ENCODE results near the gene USP17L30.
"Not testable (repeated sequence)": the region's sequence is repeated elsewhere in the genome, so short reads cannot be mapped to it uniquely, and the experiment has no call there.

Gene USP17L30

GRCh38 chr4:9362829-9363228, at the start of gene USP17L30:
Gene USP17L30, plus strand, starts transcription at chr4:9363129. Its CDS starts 0 bp downstream, at chr4:9363129.
- DNase-seq = not testable (repeated sequence)

GRCh38 chr4:9324191-9324590, 38.7 kb upstream of the USP17L30 start:
- not testable (repeated sequence) for DNase-seq

- not testable (repeated sequence) for DNase-seq
Measured at GRCh38 chr4:9324865-9325264, 38.1 kb upstream of the USP17L30 start, which contains the start of gene USP17L24. Gene USP17L24, plus strand, starts transcription at chr4:9325165. Its CDS starts 0 bp downstream, at chr4:9325165.

GRCh38 chr4:9329611-9330010, 33.3 kb upstream of the USP17L30 start, which contains the start of gene USP17L25:
Gene USP17L25, plus strand, starts transcription at chr4:9329911. Its CDS starts 0 bp downstream, at chr4:9329911.
- DNase-seq = not testable (repeated sequence)

GRCh38 chr4:9334358-9334757, 28.6 kb upstream of the USP17L30 start, which contains the start of gene USP17L26:
Gene USP17L26, plus strand, starts transcription at chr4:9334658. Its CDS starts 0 bp downstream, at chr4:9334658.
- DNase-seq = not testable (repeated sequence)

GRCh38 chr4:9339103-9339502, 23.8 kb upstream of the USP17L30 start, which contains the start of gene USP17L5:
Gene USP17L5, plus strand, starts transcription at chr4:9339403. Its CDS starts 0 bp downstream, at chr4:9339403.
- DNase-seq = not testable (repeated sequence)

GRCh38 chr4:9343848-9344247, 19.1 kb upstream of the USP17L30 start, which contains the start of gene USP17L27:
Gene USP17L27, plus strand, starts transcription at chr4:9344148. Its CDS starts 0 bp downstream, at chr4:9344148.
- DNase-seq = not testable (repeated sequence)

GRCh38 chr4:9348593-9348992, 14.3 kb upstream of the USP17L30 start, which contains the start of gene USP17L28:
Gene USP17L28, plus strand, starts transcription at chr4:9348893. Its CDS starts 0 bp downstream, at chr4:9348893.
- not testable (repeated sequence) for DNase-seq

GRCh38 chr4:9350866-9351265, 12.1 kb upstream of the USP17L30 start:
- DNase-seq = not testable (repeated sequence)

GRCh38 chr4:9353338-9353737, 9.6 kb upstream of the USP17L30 start, which contains the start of gene USP17L29:
Gene USP17L29, plus strand, starts transcription at chr4:9353638. Its CDS starts 0 bp downstream, at chr4:9353638.
- not testable (repeated sequence) for DNase-seq

- DNase-seq = not testable (repeated sequence)
Measured at GRCh38 chr4:9379881-9380280, 17.0 kb downstream of the USP17L30 start.

GRCh38 chr4:9381012-9381534, 18.1 kb downstream of the USP17L30 start:
- not testable (repeated sequence) for DNase-seq

- DNase-seq = no peak
Measured at GRCh38 chr4:9384126-9384525, 21.2 kb downstream of the USP17L30 start.

GRCh38 chr4:9389001-9389400, 26.1 kb downstream of the USP17L30 start:
- DNase-seq = not testable (repeated sequence)

- DNase-seq = not testable (repeated sequence)
Measured at GRCh38 chr4:9405774-9406173, 42.8 kb downstream of the USP17L30 start.

- DNase-seq = not testable (repeated sequence)
Measured at GRCh38 chr4:9406491-9406890, 43.6 kb downstream of the USP17L30 start.

GRCh38 chr4:9409793-9410192, 46.9 kb downstream of the USP17L30 start:
- DNase-seq = no peak
